GM19023 (cell line): ENCODE results near the gene GLI3.

Experiments
- ATAC-seq: cut with Tn5 transposase; IDR thresholded peaks from one replicate; pipeline ENCODE4 v1.9.1; 2021; ENCODE audit warnings: mild to moderate bottlenecking, moderate library complexity; ENCODE audit not compliant: unreplicated experiment

The GLI3 gene

GRCh38 chr7:42176724-42177101 is 60.3 kb downstream of the GLI3 start:
- no peak for ATAC-seq

- ATAC-seq: no peak
Measured at GRCh38 chr7:42175834-42176723, 60.9 kb downstream of the GLI3 start.

GRCh38 chr7:42174391-42174912 is 62.6 kb downstream of the GLI3 start:
- no peak for ATAC-seq

GRCh38 chr7:42170724-42171123 is 66.3 kb downstream of the GLI3 start:
- ATAC-seq: no peak

GRCh38 chr7:42168512-42168911 is 68.5 kb downstream of the GLI3 start:
- no peak for ATAC-seq

- ATAC-seq: no peak
Measured at GRCh38 chr7:42167631-42168236, 69.3 kb downstream of the GLI3 start.

- no peak for ATAC-seq
Measured at GRCh38 chr7:42167206-42167605, 69.8 kb downstream of the GLI3 start.

GRCh38 chr7:42164881-42165428 is 72.1 kb downstream of the GLI3 start:
- ATAC-seq: no peak

GRCh38 chr7:42162560-42163325 is 74.3 kb downstream of the GLI3 start:
- ATAC-seq: no peak

GRCh38 chr7:42161719-42162118 is 75.3 kb downstream of the GLI3 start:
- ATAC-seq: no peak

GRCh38 chr7:42161110-42161509 is 75.9 kb downstream of the GLI3 start:
- ATAC-seq: no peak

GRCh38 chr7:42159130-42159529 is 77.9 kb downstream of the GLI3 start:
- ATAC-seq: no peak

GRCh38 chr7:42156967-42157721 is 79.9 kb downstream of the GLI3 start:
- ATAC-seq: no peak

- no peak for ATAC-seq
Measured at GRCh38 chr7:42156291-42156865, 80.6 kb downstream of the GLI3 start.

GRCh38 chr7:42155584-42156290 is 81.3 kb downstream of the GLI3 start:
- no peak for ATAC-seq

- ATAC-seq: no peak
Measured at GRCh38 chr7:42154173-42154572, 82.8 kb downstream of the GLI3 start.

GRCh38 chr7:42152329-42153205 is 84.4 kb downstream of the GLI3 start:
- no peak for ATAC-seq

- no peak for ATAC-seq
Measured at GRCh38 chr7:42151309-42151708, 85.7 kb downstream of the GLI3 start.
